Fibroblast of skin of left quadriceps (primary cell): Measurements from ENCODE around the gene LOC128125822.
"Not testable (repeated sequence)": the region's sequence is repeated elsewhere in the genome, so short reads cannot be mapped to it uniquely, and the experiment has no call there.

ENCODE experiments used
- DNase-seq, 2 experiments: peaks; one replicate each; pipeline ENCODE4 v3.0.0-alpha.2; 2013; ENCODE audit warnings: low read depth in 2 of 2

LOC128125822 gene

GRCh38 chr6:63582579-63583231 lies 10.4 kb downstream of the LOC128125822 start:
- DNase-seq, result no peak

GRCh38 chr6:63584125-63584514 lies 11.8 kb downstream of the LOC128125822 start:
- no peak for DNase-seq

- DNase-seq, result no peak
Observed at GRCh38 chr6:63584566-63584965, 12.3 kb downstream of the LOC128125822 start.

GRCh38 chr6:63585652-63586051 lies 13.4 kb downstream of the LOC128125822 start:
- DNase-seq, result not testable (repeated sequence)

- no peak for DNase-seq
Observed at GRCh38 chr6:63589952-63590411, 17.7 kb downstream of the LOC128125822 start.

GRCh38 chr6:63592886-63593285 lies 20.6 kb downstream of the LOC128125822 start:
- no peak for DNase-seq

- peak in 1 of 2 experiments; percentile 2 for DNase-seq
Observed at GRCh38 chr6:63597141-63598048, 25.1 kb downstream of the LOC128125822 start.

- peak; percentile 21 to 23 for DNase-seq
Observed at GRCh38 chr6:63598049-63599036, 26.1 kb downstream of the LOC128125822 start.

GRCh38 chr6:63599243-63599642 lies 27.0 kb downstream of the LOC128125822 start:
- DNase-seq, result no peak

- no peak for DNase-seq
Observed at GRCh38 chr6:63600136-63600535, 27.9 kb downstream of the LOC128125822 start.

GRCh38 chr6:63609231-63609630 lies 37.0 kb downstream of the LOC128125822 start:
- no peak for DNase-seq

GRCh38 chr6:63610944-63611343 lies 38.7 kb downstream of the LOC128125822 start:
- no peak for DNase-seq

- DNase-seq, result no peak
Observed at GRCh38 chr6:63611560-63611959, 39.3 kb downstream of the LOC128125822 start.

GRCh38 chr6:63615590-63615989 lies 43.3 kb downstream of the LOC128125822 start:
- no peak for DNase-seq
